HG03571 (cell line): Measurements from ENCODE around the gene GRIA4.

Experiments used
- ATAC-seq: cut with Tn5 transposase; IDR thresholded peaks from one replicate; pipeline ENCODE4 v1.9.1; 2021; ENCODE audit not compliant: unreplicated experiment

GRIA4 gene

GRCh38 chr11:105911454-105911853, 301.6 kb downstream of the GRIA4 start:
- ATAC-seq: no peak

- no peak for ATAC-seq
Measured at GRCh38 chr11:105912666-105913065, 302.8 kb downstream of the GRIA4 start.

- ATAC-seq: no peak
Measured at GRCh38 chr11:105915021-105915420, 305.1 kb downstream of the GRIA4 start.

- ATAC-seq: no peak
Measured at GRCh38 chr11:105918039-105918438, 308.2 kb downstream of the GRIA4 start.

- no peak for ATAC-seq
Measured at GRCh38 chr11:105918600-105918999, 308.7 kb downstream of the GRIA4 start.

- ATAC-seq: no peak
Measured at GRCh38 chr11:105923252-105923651, 313.4 kb downstream of the GRIA4 start.

GRCh38 chr11:105923807-105924206, 313.9 kb downstream of the GRIA4 start:
- ATAC-seq: no peak

GRCh38 chr11:105929084-105929955, 319.4 kb downstream of the GRIA4 start:
- ATAC-seq: no peak

GRCh38 chr11:105933695-105934094, 323.8 kb downstream of the GRIA4 start:
- no peak for ATAC-seq

GRCh38 chr11:105935791-105936190, 325.9 kb downstream of the GRIA4 start:
- ATAC-seq: no peak

GRCh38 chr11:105937331-105937730, 327.5 kb downstream of the GRIA4 start:
- peak; percentile 70 for ATAC-seq

- ATAC-seq: no peak
Measured at GRCh38 chr11:105937738-105938137, 327.9 kb downstream of the GRIA4 start.

GRCh38 chr11:105942921-105943320, 333.0 kb downstream of the GRIA4 start:
- no peak for ATAC-seq

- ATAC-seq: no peak
Measured at GRCh38 chr11:105948918-105949590, 339.2 kb downstream of the GRIA4 start.

- no peak for ATAC-seq
Measured at GRCh38 chr11:105953886-105954285, 344.0 kb downstream of the GRIA4 start.

- no peak for ATAC-seq
Measured at GRCh38 chr11:105960252-105961245, 350.7 kb downstream of the GRIA4 start.

GRCh38 chr11:105968021-105968697, 358.3 kb downstream of the GRIA4 start:
- ATAC-seq: no peak

GRCh38 chr11:105969756-105970155, 359.9 kb downstream of the GRIA4 start:
- no peak for ATAC-seq

- ATAC-seq: no peak
Measured at GRCh38 chr11:105975128-105975527, 365.3 kb downstream of the GRIA4 start.

GRCh38 chr11:105979997-105980703, 370.3 kb downstream of the GRIA4 start:
- ATAC-seq: no peak
